Smooth muscle cell (in vitro differentiated cells): ENCODE measurements around the gene ICAM4. TPM values are rescaled to one million over a fixed set of nuclear protein-coding genes. Genes with fewer than 3 reads are reported as not detected.

Experiments
- DNase-seq: peaks from one replicate; lab custom pipeline; 2025; ENCODE audit not compliant: unreplicated experiment; lab: John Stamatoyannopoulos, UW
- H2AFZ ChIP-seq: fragments of 200-600 bp; sonication (generic); 2 replicates; pipeline ENCODE4 v1.6.0; 2016; ENCODE audit warnings: antibody characterized with exemption, low read depth, mild to moderate bottlenecking
- H3F3A ChIP-seq: fragments of 200-600 bp; sonication (generic); 2 replicates; pipeline ENCODE4 v1.6.0; 2017; ENCODE audit warnings: antibody characterized with exemption, low read depth
- H3K27ac ChIP-seq: fragments of 200-600 bp; sonication (generic); 2 replicates; pipeline ENCODE4 v1.5.1; 2016; ENCODE audit warnings: low read depth, mild to moderate bottlenecking
- H3K27me3 ChIP-seq: fragments of 200-600 bp; sonication (generic); 2 replicates; pipeline ENCODE4 v1.6.1; 2016; ENCODE audit warnings: low read depth, mild to moderate bottlenecking
- H3K36me3 ChIP-seq: fragments of 200-600 bp; sonication (generic); 2 replicates; pipeline ENCODE4 v1.5.1; 2016; ENCODE audit warnings: low read depth
- H3K4me1 ChIP-seq: fragments of 200-600 bp; sonication (generic); 2 replicates; pipeline ENCODE4 v1.5.1; 2016; ENCODE audit warnings: low read depth
- H3K4me2 ChIP-seq: fragments of 200-600 bp; sonication (generic); 2 replicates; pipeline ENCODE4 v1.6.0; 2016; ENCODE audit warnings: mild to moderate bottlenecking
- H3K4me3 ChIP-seq: fragments of 200-600 bp; sonication (generic); 2 replicates; pipeline ENCODE4 v1.5.1; 2016; ENCODE audit warnings: mild to moderate bottlenecking
- H3K79me2 ChIP-seq: fragments of 200-600 bp; sonication (generic); 2 replicates; pipeline ENCODE4 v1.6.0; 2016; ENCODE audit warnings: low read depth, mild to moderate bottlenecking
- H3K9ac ChIP-seq: fragments of 200-600 bp; sonication (generic); 2 replicates; pipeline ENCODE4 v1.6.0; 2016; ENCODE audit warnings: low read depth
- H3K9me3 ChIP-seq: fragments of 200-600 bp; sonication (generic); replicated peaks from 2 replicates; pipeline ENCODE4 v1.5.1; 2016; ENCODE audit warnings: low read depth
- H4K20me1 ChIP-seq: fragments of 200-600 bp; sonication (generic); 2 replicates; pipeline ENCODE4 v1.6.0; 2016; ENCODE audit warnings: low read depth
- CTCF ChIP-seq: fragments of 200-600 bp; sonication (generic); IDR thresholded peaks from 2 replicates; pipeline ENCODE4 v1.5.1; 2017; ENCODE audit warnings: borderline replicate concordance, mild to moderate bottlenecking, antibody characterized with exemption; ENCODE audit not compliant: insufficient read depth, poor library complexity, severe bottlenecking
- WGBS: methylation state at CpG from one replicate; pipeline ENCODE4 v1.1.7; 2016; ENCODE audit warnings: low lambda C conversion rate; 5-methylcytosine and 5-hydroxymethylcytosine counted together
- polyA plus RNA-seq: library from polyadenylated mRNA; unstranded; fragments of >200 nt; fragmentation: Nextera tagmentation; extraction: Ambion mirVana; gene quantifications from 2 replicates; pipeline ENCODE4 v1.2.1, GENCODE V29; 2016
- total RNA-seq: library from RNA; depleted of rRNA; stranded (reverse); fragments of >200 nt; gene quantifications from 2 replicates; pipeline ENCODE4 v1.2.3, GENCODE V29; 2014

The ICAM4 gene
- total and polyA plus RNA-seq, 2 experiments from 2014 or later = 1.9 to 3.4 TPM

GRCh38 chr19:10309423-10309822 is 22.7 kb downstream of the ICAM4 start, which contains the start of gene ZGLP1:
Gene ZGLP1, minus strand, starts transcription at chr19:10309815.
- Histone ChIP-seq H3K36me3 (no peaks in the 10 kb centered on the region), H2AFZ (no peak within 1 kb of the TSS), H3K9me3 (no peaks in the 10 kb centered on the region), H3K27me3 (no peaks in the 10 kb centered on the region), H3K27ac (no peak within 1 kb of the TSS), H3F3A (no peaks in the 10 kb centered on the region), H4K20me1 (no peaks in the 10 kb centered on the region), H3K4me3 (no peak within 1 kb of the TSS), H3K4me2 (no peak within 1 kb of the TSS), H3K4me1 (peaks cover under 1% of the 10 kb centered on the region), H3K79me2 (no peaks in the 10 kb centered on the region), H3K9ac (no peak within 1 kb of the TSS)
- TF ChIP-seq CTCF = no peak
- DNase-seq = no peak
- whole genome bisulfite sequencing = 96% methylated on average over 22 of the region's 24 CpGs

GRCh38 chr19:10315335-10316214 is 28.8 kb downstream of the ICAM4 start, which contains the start of gene FDX2:
Gene FDX2, minus strand, starts transcription at chr19:10316015. Its CDS starts 19 bp downstream, at chr19:10315996.
- Histone ChIP-seq H3K9ac (peak within 1 kb of the TSS; percentile 69), H4K20me1 (no peaks in the 10 kb centered on the region), H3F3A (peaks cover 7% of the 10 kb centered on the region), H3K27ac (peak within 1 kb of the TSS; percentile 14), H3K36me3 (no peaks in the 10 kb centered on the region), H3K4me3 (peak within 1 kb of the TSS; percentile 93), H3K4me1 (peaks cover 10% of the 10 kb centered on the region), H3K9me3 (no peaks in the 10 kb centered on the region), H2AFZ (peak within 1 kb of the TSS; percentile 84), H3K79me2 (no peaks in the 10 kb centered on the region), H3K27me3 (no peaks in the 10 kb centered on the region), H3K4me2 (peak within 1 kb of the TSS; percentile 97)
- TF ChIP-seq CTCF = no peak
- 4% methylated on average over 37 of the region's 55 CpGs for WGBS
- peak; percentile 74 for DNase-seq

GRCh38 chr19:10316229-10317044 is 29.7 kb downstream of the ICAM4 start:
- Histone ChIP-seq H3K4me2 (peak overlapping the region; percentile 97), H3K9me3 (no peaks in the 10 kb centered on the region)

More at GRCh38 chr19:10316229-10317044, 29.7 kb downstream of the ICAM4 start:
- Histone ChIP-seq H3F3A (peaks cover 7% of the 10 kb centered on the region), H3K9ac (no peak overlapping the region), H3K4me1 (peaks cover 10% of the 10 kb centered on the region), H2AFZ (no peak overlapping the region), H3K79me2 (no peaks in the 10 kb centered on the region), H3K36me3 (no peaks in the 10 kb centered on the region), H4K20me1 (no peaks in the 10 kb centered on the region), H3K4me3 (peak overlapping the region; percentile 93), H3K27me3 (no peaks in the 10 kb centered on the region), H3K27ac (peak overlapping the region; percentile 14)
- no peak for TF ChIP-seq CTCF
- DNase-seq = no peak
- 76% methylated on average over 19 of the region's 19 CpGs for WGBS
